Thyroid gland (tissue), 4 donors: ENCODE data around the gene MTIF2.

Experiments
- CTCF ChIP-seq, 6 experiments: fragments of 200-600 bp in 3 of 6; fragments of 450-650 bp in 3 of 6; sonication (generic) in 3 of 6; IDR thresholded peaks; one replicate each; pipeline ENCODE4 v1.5.1; 2016 to 2019; ENCODE audit warnings: antibody characterized with exemption in 6 of 6, mild to moderate bottlenecking in 2 of 6, inconsistent platforms in 1 of 6, moderate library complexity in 1 of 6
- POLR2A ChIP-seq, 2 donors: fragments of 450-650 bp; IDR thresholded peaks; one replicate each; pipeline ENCODE4 v1.6.1; 2017; ENCODE audit warnings: antibody characterized with exemption in 2 of 2, mild to moderate bottlenecking in 2 of 2, moderate library complexity in 1 of 2

- no peak for TF ChIP-seq CTCF (IDR thresholded peaks at IDR 0.05)
- no peak for TF ChIP-seq POLR2A (IDR thresholded peaks at IDR 0.05)
Observed at GRCh38 chr2:55232863-55233657, 36.0 kb downstream of the MTIF2 start.
